Measurements from ENCODE around the gene CENPC.
"Not testable (repeated sequence)": the region's sequence is repeated elsewhere in the genome, so short reads cannot be mapped to it uniquely, and the experiment has no call there.

CENPC gene

GRCh38 chr4:67545199-67546003 is at the start of gene CENPC:
CENPC (minus strand) TSS chr4:67545503; CDS start chr4:67545355, 148 bp downstream.
- DNase-seq = peak; percentile 97

- peak; percentile 52 for DNase-seq
Measured at GRCh38 chr4:67593741-67594175, 48.5 kb upstream of the CENPC start.

- DNase-seq = no peak
Measured at GRCh38 chr4:67587156-67587555, 41.9 kb upstream of the CENPC start.

- no peak for DNase-seq
Measured at GRCh38 chr4:67584496-67584895, 39.2 kb upstream of the CENPC start.

GRCh38 chr4:67581913-67582312 is 36.6 kb upstream of the CENPC start:
- no peak for DNase-seq

- peak; percentile 47 for DNase-seq
Measured at GRCh38 chr4:67581208-67581857, 36.0 kb upstream of the CENPC start.

GRCh38 chr4:67580577-67580976 is 35.3 kb upstream of the CENPC start:
- DNase-seq = no peak

GRCh38 chr4:67576538-67576937 is 31.2 kb upstream of the CENPC start:
- no peak for DNase-seq

GRCh38 chr4:67576059-67576466 is 30.8 kb upstream of the CENPC start:
- no peak for DNase-seq

GRCh38 chr4:67575232-67576058 is 30.1 kb upstream of the CENPC start:
- DNase-seq = no peak

- DNase-seq = no peak
Measured at GRCh38 chr4:67573193-67573592, 27.9 kb upstream of the CENPC start.

- no peak for DNase-seq
Measured at GRCh38 chr4:67571975-67572374, 26.7 kb upstream of the CENPC start.

- no peak for DNase-seq
Measured at GRCh38 chr4:67570537-67570936, 25.2 kb upstream of the CENPC start.

- no peak for DNase-seq
Measured at GRCh38 chr4:67568820-67569219, 23.5 kb upstream of the CENPC start.

GRCh38 chr4:67566335-67566734 is 21.0 kb upstream of the CENPC start:
- DNase-seq = no peak

- DNase-seq = no peak
Measured at GRCh38 chr4:67565284-67565683, 20.0 kb upstream of the CENPC start.

- DNase-seq = peak; percentile 53
Measured at GRCh38 chr4:67558493-67558892, 13.2 kb upstream of the CENPC start, which contains the start of gene STAP1. STAP1 (plus strand) TSS chr4:67558727; CDS start chr4:67558810, 83 bp downstream.

- DNase-seq = peak; percentile 74
Measured at GRCh38 chr4:67556436-67556835, 11.1 kb upstream of the CENPC start.

- no peak for DNase-seq
Measured at GRCh38 chr4:67555447-67555846, 10.1 kb upstream of the CENPC start.

- DNase-seq = no peak
Measured at GRCh38 chr4:67554096-67554495, 8.8 kb upstream of the CENPC start.

GRCh38 chr4:67552146-67552792 is 7.0 kb upstream of the CENPC start:
- DNase-seq = not testable (repeated sequence)

- no peak for DNase-seq
Measured at GRCh38 chr4:67550857-67551256, 5.6 kb upstream of the CENPC start.

GRCh38 chr4:67550451-67550850 is 5.1 kb upstream of the CENPC start:
- no peak for DNase-seq
